Loucy (cell line): ENCODE data around the gene BBS2.

ENCODE experiments used
- H2AFZ ChIP-seq: fragments of 200-600 bp; sonication (generic); 2 replicates; pipeline ENCODE4 v1.6.0; 2016; ENCODE audit warnings: antibody characterized with exemption, mild to moderate bottlenecking, low read length, moderate library complexity
- H3F3A ChIP-seq: fragments of 200-600 bp; 2 replicates; pipeline ENCODE4 v1.6.0; 2016; ENCODE audit warnings: antibody characterized with exemption, low read depth, mild to moderate bottlenecking
- H3K27me3 ChIP-seq: fragments of 200-600 bp; sonication (generic); 2 replicates; pipeline ENCODE4 v1.6.1; 2014; ENCODE audit warnings: low read length, mild to moderate bottlenecking; ENCODE audit not compliant: insufficient read depth, poor library complexity, severe bottlenecking
- H3K36me3 ChIP-seq: fragments of 200-600 bp; sonication (generic); 2 replicates; pipeline ENCODE4 v1.6.1; 2016; ENCODE audit warnings: low read length; ENCODE audit not compliant: insufficient read depth
- H3K4me1 ChIP-seq: fragments of 200-600 bp; sonication (generic); 2 replicates; pipeline ENCODE4 v1.5.1; 2014; ENCODE audit warnings: low read length, mild to moderate bottlenecking; ENCODE audit not compliant: insufficient read depth, poor library complexity, severe bottlenecking
- H3K4me2 ChIP-seq: fragments of 200-600 bp; sonication (generic); 2 replicates; pipeline ENCODE4 v1.6.0; 2014; ENCODE audit warnings: antibody characterized with exemption, low read length, low read depth, mild to moderate bottlenecking; ENCODE audit not compliant: poor library complexity, severe bottlenecking
- H3K4me3 ChIP-seq: fragments of 200-600 bp; sonication (generic); 2 replicates; pipeline ENCODE4 v1.5.1; 2014; ENCODE audit warnings: low read length, mild to moderate bottlenecking, mixed read lengths; ENCODE audit not compliant: poor library complexity, severe bottlenecking
- H3K79me2 ChIP-seq: fragments of 200-600 bp; sonication (generic); 2 replicates; pipeline ENCODE4 v1.6.1; 2014; ENCODE audit warnings: low read length; ENCODE audit not compliant: insufficient read depth
- H3K9ac ChIP-seq: fragments of 200-600 bp; sonication (generic); 2 replicates; pipeline ENCODE4 v1.6.0; 2014; ENCODE audit warnings: mild to moderate bottlenecking, low read depth, low read length, moderate library complexity; ENCODE audit not compliant: poor library complexity, severe bottlenecking
- H3K9me2 ChIP-seq: fragments of 200-600 bp; sonication (generic); replicated peaks from 2 replicates; pipeline ENCODE4 v1.6.1; 2016; ENCODE audit warnings: low read depth, low read length, mixed read lengths
- H3K9me3 ChIP-seq: fragments of 200-600 bp; sonication (generic); 2 replicates; pipeline ENCODE4 v1.6.1; 2014; ENCODE audit warnings: mild to moderate bottlenecking, antibody characterized with exemption, low read length, low read depth; ENCODE audit not compliant: insufficient read depth
- H4K20me1 ChIP-seq: fragments of 200-600 bp; sonication (generic); 2 replicates; pipeline ENCODE4 v1.6.0; 2014; ENCODE audit warnings: antibody characterized with exemption, low read length, mild to moderate bottlenecking; ENCODE audit not compliant: insufficient read depth, poor library complexity, severe bottlenecking
- CTCF ChIP-seq: fragments of 200-600 bp; sonication (generic); conservative IDR thresholded peaks from 2 replicates; pipeline ENCODE4 v1.5.1; 2014; ENCODE audit warnings: mild to moderate bottlenecking, antibody characterized with exemption, low read length
- EZH2phosphoT487 ChIP-seq: fragments of 200-600 bp; IDR thresholded peaks from 2 replicates; pipeline ENCODE4 v1.6.1; 2018; ENCODE audit warnings: antibody characterized with exemption, mild to moderate bottlenecking, moderate library complexity, borderline replicate concordance

BBS2 gene

GRCh38 chr16:56542039-56542438 is 22.2 kb upstream of the BBS2 start:
- Histone ChIP-seq H3K9me2 (no peaks in the 10 kb centered on the region), H3K9me3 (no peaks in the 10 kb centered on the region), H3K79me2 (no peaks in the 10 kb centered on the region), H3K36me3 (no peaks in the 10 kb centered on the region), H3K27me3 (no peaks in the 10 kb centered on the region), H3F3A (no peaks in the 10 kb centered on the region), H3K4me1 (peaks cover 3% of the 10 kb centered on the region), H3K9ac (no peak overlapping the region), H2AFZ (no peak overlapping the region), H3K4me2 (no peak overlapping the region), H3K4me3 (no peak overlapping the region), H4K20me1 (no peaks in the 10 kb centered on the region)
- no peak for TF ChIP-seq CTCF

GRCh38 chr16:56539656-56540055 is 19.8 kb upstream of the BBS2 start:
- H3K27me3 ChIP-seq, result no peaks in the 10 kb centered on the region
- H2AFZ ChIP-seq, result no peak overlapping the region
- no peaks in the 10 kb centered on the region for H3K4me1 ChIP-seq
- no peaks in the 10 kb centered on the region for H3F3A ChIP-seq
- no peaks in the 10 kb centered on the region for H3K9me2 ChIP-seq
- no peaks in the 10 kb centered on the region for H3K9me3 ChIP-seq
- H3K9ac ChIP-seq, result no peak overlapping the region
- H3K36me3 ChIP-seq, result no peaks in the 10 kb centered on the region
- no peak overlapping the region for H3K4me3 ChIP-seq
- no peaks in the 10 kb centered on the region for H4K20me1 ChIP-seq
- no peak overlapping the region for H3K4me2 ChIP-seq
- TF ChIP-seq CTCF (no peak), EZH2phosphoT487 (no peak)
- no peaks in the 10 kb centered on the region for H3K79me2 ChIP-seq

- Histone ChIP-seq H4K20me1 (no peaks in the 10 kb centered on the region), H3K4me3 (no peak overlapping the region), H3K79me2 (no peaks in the 10 kb centered on the region), H3K9ac (no peak overlapping the region), H3K27me3 (no peaks in the 10 kb centered on the region), H3K4me1 (no peaks in the 10 kb centered on the region), H3K9me2 (no peaks in the 10 kb centered on the region), H3K4me2 (no peak overlapping the region), H3K9me3 (no peaks in the 10 kb centered on the region), H3F3A (no peaks in the 10 kb centered on the region), H3K36me3 (no peaks in the 10 kb centered on the region), H2AFZ (no peak overlapping the region)
- TF ChIP-seq CTCF (no peak), EZH2phosphoT487 (no peak)
These were observed 18.5 kb upstream of the BBS2 start for GRCh38 chr16:56538331-56538730.
